Neural cell (in vitro differentiated cells): ENCODE measurements around the gene PHIP. TPM values are rescaled to one million over a fixed set of nuclear protein-coding genes. Genes with fewer than 3 reads are reported as not detected.

Experiments
- H2AFZ ChIP-seq: fragments of 200-600, 300-800 bp; sonication (generic), shearing (Covaris generic); 2 replicates; pipeline ENCODE4 v1.6.0; 2014; ENCODE audit warnings: low read depth, mild to moderate bottlenecking, antibody characterized with exemption, low read length, moderate library complexity
- H3F3A ChIP-seq: fragments of 200-600 bp; shearing (Covaris generic); 2 replicates; pipeline ENCODE4 v1.6.1; 2016; ENCODE audit warnings: mild to moderate bottlenecking, moderate library complexity, mixed read lengths, antibody characterized with exemption, low read length; ENCODE audit not compliant: insufficient read depth, poor library complexity, severe bottlenecking
- H3K27ac ChIP-seq: fragments of 200-600, 300-800 bp; sonication (generic), shearing (Covaris generic); 2 replicates; pipeline ENCODE4 v1.5.1; 2014; ENCODE audit warnings: mild to moderate bottlenecking, low read length, moderate library complexity
- H3K27me3 ChIP-seq: fragments of 300-800, 200-600 bp; sonication (generic), shearing (Covaris generic); 2 replicates; pipeline ENCODE4 v1.6.0; 2014; ENCODE audit warnings: mild to moderate bottlenecking, low read depth, low read length, moderate library complexity; ENCODE audit not compliant: insufficient read depth
- H3K36me3 ChIP-seq: fragments of 300-800, 200-600 bp; sonication (generic), shearing (Covaris generic); 2 replicates; pipeline ENCODE4 v1.5.1; 2014; ENCODE audit warnings: mild to moderate bottlenecking, antibody characterized with exemption, low read length, moderate library complexity; ENCODE audit not compliant: insufficient read depth
- H3K4me2 ChIP-seq: fragments of 300-800, 200-600 bp; sonication (generic), shearing (Covaris generic); 2 replicates; pipeline ENCODE4 v1.6.0; 2014; ENCODE audit warnings: mild to moderate bottlenecking, low read length
- H3K4me3 ChIP-seq: fragments of 300-800, 200-600 bp; sonication (generic), shearing (Covaris generic); 2 replicates; pipeline ENCODE4 v1.5.1; 2014; ENCODE audit warnings: mild to moderate bottlenecking, low read length, moderate library complexity
- H3K79me2 ChIP-seq: fragments of 200-600 bp; shearing (Covaris generic); replicated peaks from 2 replicates; pipeline ENCODE4 v1.6.0; 2014; ENCODE audit warnings: mild to moderate bottlenecking, low read length, moderate library complexity; ENCODE audit not compliant: insufficient read depth
- H3K9ac ChIP-seq: fragments of 300-800, 200-600 bp; sonication (generic), shearing (Covaris generic); 2 replicates; pipeline ENCODE4 v1.6.1; 2016; ENCODE audit warnings: mild to moderate bottlenecking, low read length, mixed read lengths
- H3K9me2 ChIP-seq: fragments of 200-600 bp; shearing (Covaris generic); 2 replicates; pipeline ENCODE4 v1.6.1; 2016; ENCODE audit warnings: mild to moderate bottlenecking, low read length, mixed read lengths; ENCODE audit not compliant: insufficient read depth
- H3K9me3 ChIP-seq: fragments of 200-600, 300-800 bp; sonication (generic), shearing (Covaris generic); 2 replicates; pipeline ENCODE4 v1.6.1; 2016; ENCODE audit warnings: mild to moderate bottlenecking, mixed run types, low read length, moderate library complexity, mixed read lengths
- H4K20me1 ChIP-seq: fragments of 200-600 bp; shearing (Covaris generic); 2 replicates; pipeline ENCODE4 v1.6.1; 2016; ENCODE audit warnings: mild to moderate bottlenecking, mixed run types; ENCODE audit not compliant: insufficient read depth
- CTCF ChIP-seq: fragments of 450-650 bp; IDR thresholded peaks from 2 replicates; pipeline ENCODE4 v1.5.1; 2014; ENCODE audit warnings: antibody characterized with exemption, mild to moderate bottlenecking, moderate library complexity; ENCODE audit not compliant: poor library complexity, severe bottlenecking
- EP300 ChIP-seq: fragments of 450-650 bp; conservative IDR thresholded peaks from 2 replicates; pipeline ENCODE4 v1.6.1; 2014; ENCODE audit warnings: antibody characterized with exemption, mild to moderate bottlenecking, moderate library complexity; ENCODE audit not compliant: poor library complexity, severe bottlenecking
- EZH2 ChIP-seq: fragments of 200-600, 300-800 bp; shearing (Covaris generic), sonication (generic); IDR thresholded peaks from 2 replicates; pipeline ENCODE4 v1.6.1; 2014; ENCODE audit warnings: antibody characterized with exemption, low read length, borderline replicate concordance, mild to moderate bottlenecking; ENCODE audit not compliant: insufficient read depth, poor library complexity, severe bottlenecking
- MXI1 ChIP-seq: fragments of 450-650 bp; conservative IDR thresholded peaks from 2 replicates; pipeline ENCODE4 v1.6.1; 2014; ENCODE audit warnings: antibody characterized with exemption, mild to moderate bottlenecking; ENCODE audit not compliant: poor library complexity, severe bottlenecking
- POLR2AphosphoS5 ChIP-seq: IDR thresholded peaks from 2 replicates; pipeline ENCODE4 v1.6.1; 2012
- RAD21 ChIP-seq: fragments of 450-650 bp; conservative IDR thresholded peaks from 2 replicates; pipeline ENCODE4 v1.6.1; 2014; ENCODE audit warnings: antibody characterized with exemption, mild to moderate bottlenecking, moderate library complexity
- REST ChIP-seq: IDR thresholded peaks from 2 replicates; pipeline ENCODE4 v1.6.1; 2012; ENCODE audit warnings: borderline replicate concordance
- SMC3 ChIP-seq: fragments of 450-650 bp; conservative IDR thresholded peaks from 2 replicates; pipeline ENCODE4 v1.6.1; 2014; ENCODE audit warnings: antibody characterized with exemption, mild to moderate bottlenecking, moderate library complexity; ENCODE audit not compliant: poor library complexity
- TAF1 ChIP-seq: IDR thresholded peaks from 2 replicates; pipeline ENCODE4 v1.6.1; 2012; ENCODE audit warnings: low read depth
- polyA plus RNA-seq: library from polyadenylated mRNA; depleted of rRNA; stranded (reverse); fragments of >200 nt; gene quantifications from 2 replicates; pipeline ENCODE4 v1.2.3, GENCODE V29; 2014

PHIP gene
- polyA plus RNA-seq, 1 donor from 2014 or later = 50.8 TPM

DNA sequence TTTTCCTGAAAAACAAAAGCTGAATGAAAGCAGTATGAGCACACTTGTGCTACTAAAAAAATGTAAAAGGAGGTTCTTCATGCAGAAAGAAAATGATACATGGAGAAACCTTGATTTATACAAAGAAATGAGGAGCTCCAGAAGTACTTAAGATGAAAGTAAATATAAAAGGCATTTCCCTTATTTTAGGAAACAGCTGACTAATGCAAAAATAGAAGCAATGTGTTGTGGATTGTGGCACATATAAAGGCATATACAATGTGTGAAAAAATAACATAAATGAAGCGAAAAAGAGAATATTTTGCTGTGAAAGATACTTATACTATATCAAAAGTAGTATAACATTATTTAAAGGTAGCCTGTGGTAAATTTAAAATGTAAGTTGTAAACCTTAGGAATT lies 41.2 kb upstream of the PHIP start:
- Histone ChIP-seq H4K20me1 (no peaks in the 10 kb centered on the region), H3K79me2 (no peaks in the 10 kb centered on the region), H3K4me3 (no peak overlapping the region), H3K27me3 (no peaks in the 10 kb centered on the region), H3K36me3 (no peaks in the 10 kb centered on the region), H2AFZ (no peak overlapping the region), H3K9me3 (no peaks in the 10 kb centered on the region), H3K27ac (no peak overlapping the region), H3F3A (no peaks in the 10 kb centered on the region), H3K4me2 (no peak overlapping the region), H3K9ac (no peak overlapping the region), H3K9me2 (no peaks in the 10 kb centered on the region)
- no peak for TF ChIP-seq RAD21
- no peak for TF ChIP-seq CTCF
- TF ChIP-seq EZH2 = no peak
- no peak for TF ChIP-seq EP300
- no peak for TF ChIP-seq MXI1
- no peak for TF ChIP-seq TAF1
- TF ChIP-seq SMC3 = no peak
- TF ChIP-seq POLR2AphosphoS5 = no peak
- no peak for TF ChIP-seq REST

DNA sequence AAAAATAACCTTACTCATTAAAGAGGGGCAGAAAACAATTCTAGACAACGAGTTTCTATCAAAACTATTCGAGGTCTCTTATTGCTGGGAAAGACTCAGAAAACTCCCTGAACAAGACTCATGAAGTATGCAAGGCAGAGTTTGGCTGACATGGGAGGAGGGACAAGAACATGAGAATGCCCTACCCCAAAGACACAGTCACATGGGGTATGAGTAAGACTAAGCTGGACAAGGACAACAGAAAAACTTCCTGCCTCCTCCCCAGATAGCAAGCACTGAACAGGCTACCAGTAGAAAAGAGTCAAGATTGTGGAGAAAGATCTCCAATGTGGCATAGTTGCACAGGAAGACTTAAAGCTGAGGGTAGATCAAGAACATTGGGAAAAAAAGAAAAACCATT lies 39.7 kb upstream of the PHIP start:
- no peak overlapping the region for H3K9ac ChIP-seq
- H3K9me3 ChIP-seq = no peaks in the 10 kb centered on the region
- no peak overlapping the region for H3K4me2 ChIP-seq
- no peaks in the 10 kb centered on the region for H3K27me3 ChIP-seq
- no peaks in the 10 kb centered on the region for H3F3A ChIP-seq
- no peaks in the 10 kb centered on the region for H4K20me1 ChIP-seq
- no peak overlapping the region for H3K27ac ChIP-seq
- H3K36me3 ChIP-seq = no peaks in the 10 kb centered on the region
- H3K9me2 ChIP-seq = no peaks in the 10 kb centered on the region
- H2AFZ ChIP-seq = no peak overlapping the region
- TF ChIP-seq CTCF = no peak
- no peaks in the 10 kb centered on the region for H3K79me2 ChIP-seq
- no peak overlapping the region for H3K4me3 ChIP-seq
